B cell (primary cell): ENCODE results near the gene APOM. TPM values are rescaled to one million over a fixed set of nuclear protein-coding genes. Genes with fewer than 3 reads are reported as not detected.

Experiments
- ATAC-seq: fragments of 200-7000 bp; cut with Tn5 transposase; one replicate; pipeline ENCODE4 v1.10.0; 2021; ENCODE audit warnings: low read depth, mild to moderate bottlenecking, moderate number of reproducible peaks, moderate library complexity
- CTCF ChIA-PET: fragments of 350-600 bp; sonication (Branson Sonifier 250); formaldehyde crosslinking; loops from one replicate; lab custom pipeline; 2021; ENCODE audit warnings: antibody characterized with exemption, inconsistent platforms; lab: Charles Lee
- POLR2A ChIA-PET: fragments of 350-600 bp; sonication (Branson Sonifier 250); formaldehyde crosslinking; loops from one replicate; lab custom pipeline; 2021; ENCODE audit warnings: antibody characterized with exemption; lab: Charles Lee
- DNase-seq: peaks from one replicate; pipeline ENCODE4 v3.0.0; 2013
- H2AFZ ChIP-seq: 2 replicates; pipeline ENCODE4 v1.6.1; 2012; ENCODE audit warnings: mild to moderate bottlenecking, low read depth, low read length; ENCODE audit not compliant: insufficient read depth, poor library complexity, severe bottlenecking
- H3K27ac ChIP-seq, 2 donors: 1 replicate in 1 of 2; 2 replicates in 1 of 2; pipeline ENCODE4 v1.5.1; 2012 to 2013; ENCODE audit warnings: low read length in 2 of 2, mild to moderate bottlenecking in 2 of 2, moderate library complexity in 1 of 2
- H3K27me3 ChIP-seq, 4 experiments: fragments of 200-600 bp in 1 of 4; sonication (generic) in 1 of 4; replicated peaks in 1 of 4; 1 replicate in 2 of 4; 2 replicates in 2 of 4; pipeline versions ENCODE4 v1.6.1 to v1.7.0; 2013 to 2016; ENCODE audit warnings: low read length in 3 of 4, mild to moderate bottlenecking in 2 of 4, mixed read lengths in 1 of 4, moderate library complexity in 1 of 4; ENCODE audit not compliant: insufficient read depth in 4 of 4, control insufficient read depth in 3 of 4; ENCODE audit errors: control extremely low read depth in 1 of 4
- H3K36me3 ChIP-seq, 2 experiments: replicated peaks in 1 of 2; 1 replicate in 1 of 2; 2 replicates in 1 of 2; pipeline versions ENCODE4 v1.6.1 to v1.7.1; 2013; ENCODE audit warnings: low read length in 1 of 2; ENCODE audit not compliant: insufficient read depth in 2 of 2, control insufficient read depth in 1 of 2; ENCODE audit errors: control extremely low read depth in 1 of 2, extremely low read depth in 1 of 2
- H3K4me1 ChIP-seq, 2 donors: fragments of 200-600 bp in 1 of 2; sonication (generic) in 1 of 2; 1 replicate in 1 of 2; 2 replicates in 1 of 2; pipeline versions ENCODE4 v1.5.1 to v1.6.1; 2013 to 2017; ENCODE audit warnings: low read length in 2 of 2; ENCODE audit not compliant: control insufficient read depth in 2 of 2, insufficient read depth in 2 of 2
- H3K4me2 ChIP-seq: replicated peaks from 2 replicates; pipeline ENCODE3; 2012; ENCODE audit warnings: mild to moderate bottlenecking, low read depth, low read length; ENCODE audit not compliant: poor library complexity, severe bottlenecking
- H3K4me3 ChIP-seq, 5 experiments: fragments of 200-600 bp in 1 of 5; sonication (generic) in 1 of 5; 1 replicate in 3 of 5; 2 replicates in 2 of 5; pipeline versions ENCODE4 v1.5.1 to v1.7.0; 2011 to 2016; ENCODE audit warnings: low read length in 4 of 5, mild to moderate bottlenecking in 4 of 5, low read depth in 2 of 5, control low read depth in 1 of 5, moderate library complexity in 1 of 5; ENCODE audit not compliant: insufficient read depth in 1 of 5; ENCODE audit errors: control extremely low read depth in 1 of 5, extremely low read depth in 1 of 5
- H3K79me2 ChIP-seq: fragments of 200-600 bp; sonication (generic); one replicate; pipeline ENCODE4 v1.6.0; 2016; ENCODE audit warnings: low read length; ENCODE audit not compliant: control insufficient read depth, insufficient read depth
- H3K9ac ChIP-seq: fragments of 200-600 bp; sonication (generic); 2 replicates; pipeline ENCODE4 v1.6.1; 2017; ENCODE audit warnings: mild to moderate bottlenecking, low read length, moderate library complexity
- H3K9me3 ChIP-seq, 3 donors: one replicate each; pipeline versions ENCODE4 v1.6.1 to v1.7.1; 2013; ENCODE audit warnings: low read length in 2 of 3; ENCODE audit not compliant: control insufficient read depth in 2 of 3, insufficient read depth in 1 of 3; ENCODE audit errors: control extremely low read depth in 1 of 3
- H4K20me1 ChIP-seq: 2 replicates; pipeline ENCODE4 v1.6.0; 2012; ENCODE audit warnings: mild to moderate bottlenecking, low read length; ENCODE audit not compliant: insufficient read depth, control insufficient read depth, poor library complexity, severe bottlenecking
- H3K27ac Mint-ChIP-seq: one replicate; pipeline ENCODE4 v1.8.0; 2021; ENCODE audit warnings: mixed read lengths
- H3K27me3 Mint-ChIP-seq: one replicate; pipeline ENCODE4 v1.8.0; 2021; ENCODE audit warnings: mixed read lengths
- H3K4me1 Mint-ChIP-seq: one replicate; pipeline ENCODE4 v1.8.0; 2021; ENCODE audit warnings: mixed read lengths
- H3K4me3 Mint-ChIP-seq: one replicate; pipeline ENCODE4 v1.8.0; 2021; ENCODE audit warnings: mixed read lengths
- H3K9me3 Mint-ChIP-seq: one replicate; pipeline ENCODE4 v1.8.0; 2022; ENCODE audit warnings: mixed read lengths; ENCODE audit not compliant: insufficient read depth
- EZH2 ChIP-seq: IDR thresholded peaks from 2 replicates; pipeline ENCODE4 v1.6.1; 2012; ENCODE audit warnings: borderline replicate concordance, low read depth, mild to moderate bottlenecking, moderate library complexity, low read length; ENCODE audit not compliant: insufficient read depth, poor library complexity, severe bottlenecking
- WGBS: methylation state at CpG from one replicate; pipeline ENCODE4 v1.1.5; 2013; ENCODE audit warnings: missing lambda C conversion rate; ENCODE audit not compliant: insufficient coverage; 5-methylcytosine and 5-hydroxymethylcytosine counted together
- intact Hi-C: fragments of 100-400 bp; cut with micrococcal nuclease; formaldehyde crosslinking; loops from one replicate; pipeline ENCODE4 v1.10.0; 2022
- polyA plus RNA-seq: library from polyadenylated mRNA; depleted of rRNA; stranded (reverse); fragments of >200 nt; gene quantifications from 2 replicates; pipeline ENCODE4 v1.2.3, GENCODE V29; 2012
- total RNA-seq, 2 donors: library from RNA; stranded (reverse); fragments of 120-200 nt in 1 of 2; gene quantifications; 1 replicate in 1 of 2; 2 replicates in 1 of 2; pipeline versions ENCODE4 v1.2.3 to v1.2.4, GENCODE V29; 2013 to 2022
- TF ChIP-seq, protein P1 (sequence below): fragments of 200-600 bp; IDR thresholded peaks from one replicate; pipeline ENCODE4 v1.8.0; 2022; ENCODE audit warnings: antibody characterized with exemption, mild to moderate bottlenecking

Gene APOM
- total and polyA plus RNA-seq, 2 donors (not counting 1 experiment from before 2014, with no cell fraction given) = 3.6 to 11.6 TPM

GRCh38 chr6:31691564-31692108 is 35.9 kb downstream of the APOM start:
- no peak overlapping the region for H3K4me2 ChIP-seq
- TF ChIP-seq EZH2 = no peak
- TF ChIP-seq, protein P1, sequence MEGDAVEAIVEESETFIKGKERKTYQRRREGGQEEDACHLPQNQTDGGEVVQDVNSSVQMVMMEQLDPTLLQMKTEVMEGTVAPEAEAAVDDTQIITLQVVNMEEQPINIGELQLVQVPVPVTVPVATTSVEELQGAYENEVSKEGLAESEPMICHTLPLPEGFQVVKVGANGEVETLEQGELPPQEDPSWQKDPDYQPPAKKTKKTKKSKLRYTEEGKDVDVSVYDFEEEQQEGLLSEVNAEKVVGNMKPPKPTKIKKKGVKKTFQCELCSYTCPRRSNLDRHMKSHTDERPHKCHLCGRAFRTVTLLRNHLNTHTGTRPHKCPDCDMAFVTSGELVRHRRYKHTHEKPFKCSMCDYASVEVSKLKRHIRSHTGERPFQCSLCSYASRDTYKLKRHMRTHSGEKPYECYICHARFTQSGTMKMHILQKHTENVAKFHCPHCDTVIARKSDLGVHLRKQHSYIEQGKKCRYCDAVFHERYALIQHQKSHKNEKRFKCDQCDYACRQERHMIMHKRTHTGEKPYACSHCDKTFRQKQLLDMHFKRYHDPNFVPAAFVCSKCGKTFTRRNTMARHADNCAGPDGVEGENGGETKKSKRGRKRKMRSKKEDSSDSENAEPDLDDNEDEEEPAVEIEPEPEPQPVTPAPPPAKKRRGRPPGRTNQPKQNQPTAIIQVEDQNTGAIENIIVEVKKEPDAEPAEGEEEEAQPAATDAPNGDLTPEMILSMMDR = no peak
- no peak for DNase-seq
- H3K9me3 ChIP-seq = no peaks in the 10 kb centered on the region
- Mint-ChIP-seq H3K4me1 (peaks cover 17% of the 10 kb centered on the region), H3K9me3 (no peaks in the 10 kb centered on the region), H3K4me3 (no peak overlapping the region), H3K27me3 (no peaks in the 10 kb centered on the region), H3K27ac (no peak overlapping the region)
- no peak for ATAC-seq
- no peaks in the 10 kb centered on the region for H4K20me1 ChIP-seq
- H2AFZ ChIP-seq = no peak overlapping the region
- intact Hi-C loops = no loop called here
- ChIA-PET POLR2A (no interaction called here), CTCF (interaction anchor here (1.0 to 1.6 kb wide), 2 partner anchors 78 to 80 kb away, joined by 3 to 4 read pairs; no protein-coding TSS in a partner anchor)
- WGBS = 96% methylated on average over 9 of the region's 12 CpGs
- H3K79me2 ChIP-seq = no peaks in the 10 kb centered on the region
- peaks cover 0 to 82% of the 10 kb centered on the region in 2 experiments for H3K36me3 ChIP-seq
- H3K4me1 ChIP-seq = peaks cover 10 to 18% of the 10 kb centered on the region in 2 donors
- H3K9ac ChIP-seq = no peak overlapping the region
- H3K27me3 ChIP-seq = no peaks in the 10 kb centered on the region
- H3K4me3 ChIP-seq = no peak overlapping the region
- no peak overlapping the region for H3K27ac ChIP-seq

DNA sequence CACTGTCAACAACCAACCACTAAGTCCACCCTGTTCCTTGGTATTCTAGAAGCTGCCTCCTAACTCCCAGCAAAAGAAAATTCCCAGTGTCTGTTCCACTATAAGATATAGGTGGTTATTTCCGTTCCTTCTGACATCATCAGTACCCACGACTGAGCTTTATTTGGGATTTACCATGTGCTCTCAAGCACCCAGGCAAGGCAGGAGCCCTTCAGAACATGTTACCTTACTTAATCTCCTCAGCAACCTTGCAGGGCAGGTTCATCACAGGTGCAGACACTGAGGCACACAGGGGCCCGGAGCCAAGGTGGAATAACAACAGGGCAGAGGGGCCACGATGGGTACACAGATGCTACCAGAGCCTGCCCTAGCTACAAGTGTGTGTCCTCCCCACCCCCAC is 36.7 kb downstream of the APOM start:
- Histone ChIP-seq H3K9ac (no peak overlapping the region), H3K36me3 (peaks cover 0 to 82% of the 10 kb centered on the region in 2 experiments), H3K4me2 (no peak overlapping the region), H2AFZ (no peak overlapping the region), H3K9me3 (no peaks in the 10 kb centered on the region), H3K79me2 (no peaks in the 10 kb centered on the region), H3K4me1 (peaks cover 10 to 18% of the 10 kb centered on the region in 2 donors), H3K4me3 (no peak overlapping the region), H4K20me1 (no peaks in the 10 kb centered on the region), H3K27ac (no peak overlapping the region), H3K27me3 (no peaks in the 10 kb centered on the region)
- DNase-seq (no peak), ATAC-seq (no peak)
- no peaks in the 10 kb centered on the region for H3K27me3 Mint-ChIP-seq
- peaks cover 17% of the 10 kb centered on the region for H3K4me1 Mint-ChIP-seq
- 100% methylated on average over 3 of the region's 4 CpGs for WGBS
- H3K27ac Mint-ChIP-seq = no peak overlapping the region
- TF ChIP-seq, protein P1 = no peak
- no peak for TF ChIP-seq EZH2
- ChIA-PET POLR2A (interaction anchor here (0.6 kb wide), 2 partner anchors 140 to 193 kb away, joined by 5 read pairs; no protein-coding TSS in a partner anchor), CTCF (interaction anchor here (0.9 kb wide), 1 partner anchor 141 kb away, joined by 4 read pairs; no protein-coding TSS in a partner anchor)
- no peaks in the 10 kb centered on the region for H3K9me3 Mint-ChIP-seq
- intact Hi-C loops = no loop called here
- no peak overlapping the region for H3K4me3 Mint-ChIP-seq
